Measurements from ENCODE around the gene GPT2.
A peak's percentile ranks its signal among the peaks of the same experiment; 100 is the strongest.

Gene GPT2

DNA sequence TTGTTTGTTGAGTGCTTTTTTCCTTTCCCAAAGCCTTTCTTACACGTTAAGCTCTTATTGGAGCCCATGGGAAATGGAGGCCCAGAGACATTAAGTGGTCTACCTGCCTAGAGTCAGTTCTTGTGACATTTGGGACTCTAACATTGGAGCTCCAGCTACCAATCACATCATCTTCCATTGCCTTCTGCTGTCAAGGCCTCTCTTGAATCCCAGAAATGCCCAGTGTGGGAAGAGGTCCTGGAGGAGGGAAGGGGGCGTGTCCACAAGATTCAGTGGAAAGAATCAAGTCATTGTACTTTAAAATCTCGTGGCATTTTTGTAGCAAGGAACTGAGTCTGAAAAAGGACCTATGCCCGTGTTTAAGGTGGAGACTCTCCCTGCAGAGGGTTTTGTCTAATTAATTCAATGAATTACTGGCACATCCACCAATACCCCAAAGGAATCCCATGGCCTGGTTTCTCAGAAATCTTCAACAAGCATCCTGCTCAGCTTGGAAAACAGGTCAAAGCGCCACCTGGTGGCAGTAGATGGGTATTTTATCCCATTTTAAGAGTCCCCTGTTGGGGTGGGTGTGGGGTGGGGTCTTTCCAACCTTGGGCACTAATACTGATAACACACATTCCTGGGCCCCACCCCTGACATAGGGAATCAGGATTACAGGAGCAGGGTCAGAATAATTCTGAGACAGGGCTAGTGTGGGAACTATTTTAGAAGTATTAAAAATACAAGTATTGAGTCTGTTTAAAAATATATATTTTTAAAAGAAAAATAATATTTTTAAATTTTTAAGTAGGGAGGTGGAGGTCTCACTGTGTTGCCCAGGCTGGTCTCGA lies 24.6 kb downstream of the GPT2 start:
- TF ChIP-seq, protein P1, sequence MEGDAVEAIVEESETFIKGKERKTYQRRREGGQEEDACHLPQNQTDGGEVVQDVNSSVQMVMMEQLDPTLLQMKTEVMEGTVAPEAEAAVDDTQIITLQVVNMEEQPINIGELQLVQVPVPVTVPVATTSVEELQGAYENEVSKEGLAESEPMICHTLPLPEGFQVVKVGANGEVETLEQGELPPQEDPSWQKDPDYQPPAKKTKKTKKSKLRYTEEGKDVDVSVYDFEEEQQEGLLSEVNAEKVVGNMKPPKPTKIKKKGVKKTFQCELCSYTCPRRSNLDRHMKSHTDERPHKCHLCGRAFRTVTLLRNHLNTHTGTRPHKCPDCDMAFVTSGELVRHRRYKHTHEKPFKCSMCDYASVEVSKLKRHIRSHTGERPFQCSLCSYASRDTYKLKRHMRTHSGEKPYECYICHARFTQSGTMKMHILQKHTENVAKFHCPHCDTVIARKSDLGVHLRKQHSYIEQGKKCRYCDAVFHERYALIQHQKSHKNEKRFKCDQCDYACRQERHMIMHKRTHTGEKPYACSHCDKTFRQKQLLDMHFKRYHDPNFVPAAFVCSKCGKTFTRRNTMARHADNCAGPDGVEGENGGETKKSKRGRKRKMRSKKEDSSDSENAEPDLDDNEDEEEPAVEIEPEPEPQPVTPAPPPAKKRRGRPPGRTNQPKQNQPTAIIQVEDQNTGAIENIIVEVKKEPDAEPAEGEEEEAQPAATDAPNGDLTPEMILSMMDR (IDR thresholded peaks at IDR 0.05; ENCODE audit: low read depth, low read length): peak; percentile 44
- no peak overlapping the region for H3K4me3 ChIP-seq (ENCODE audit: low read depth, low read length)

DNA sequence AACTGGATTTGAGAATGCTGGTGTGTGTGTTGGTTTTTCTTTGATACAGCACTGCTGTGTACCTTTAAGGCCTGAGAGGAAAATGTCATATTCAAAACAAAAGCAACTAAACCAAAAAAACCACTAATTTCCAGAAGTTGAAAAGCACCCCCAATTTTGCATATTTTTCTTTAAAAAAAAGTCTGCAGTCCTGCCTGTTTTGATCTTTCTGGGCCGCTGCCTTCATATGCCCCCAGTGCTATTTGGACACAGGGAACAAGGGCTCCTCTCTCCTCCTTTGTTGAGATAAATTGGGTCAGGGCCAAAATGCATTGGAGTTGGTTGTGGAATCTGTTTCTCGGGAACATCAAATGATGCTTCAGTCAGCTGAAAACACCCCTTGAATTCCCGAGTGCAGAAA lies 26.9 kb downstream of the GPT2 start:
- H3K4me3 ChIP-seq (ENCODE audit: low read depth, low read length): no peak overlapping the region
- TF ChIP-seq, protein P1 (IDR thresholded peaks at IDR 0.05; ENCODE audit: low read depth, low read length): no peak

DNA sequence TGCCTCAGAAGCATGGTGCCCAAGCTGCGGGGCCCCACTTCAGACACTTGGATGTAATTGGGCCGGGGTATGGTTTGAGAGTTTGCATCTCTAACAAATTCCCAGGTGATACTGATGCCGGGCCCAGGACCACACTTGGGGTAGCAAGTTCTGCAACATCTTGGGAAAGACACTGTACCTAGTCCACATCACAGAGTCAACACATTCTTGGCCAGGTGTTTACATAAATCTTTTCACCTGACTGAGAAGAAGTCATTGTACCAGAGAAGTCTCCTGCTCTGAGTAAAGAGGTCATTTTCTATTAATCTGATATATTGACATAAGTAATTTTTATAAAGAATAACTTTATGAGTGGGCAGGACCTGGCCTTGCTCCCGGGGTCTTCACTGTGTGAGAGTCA lies 27.5 kb downstream of the GPT2 start:
- H3K4me3 ChIP-seq (ENCODE audit: low read depth, low read length): no peak overlapping the region
- TF ChIP-seq, protein P1 (IDR thresholded peaks at IDR 0.05; ENCODE audit: low read depth, low read length): no peak

DNA sequence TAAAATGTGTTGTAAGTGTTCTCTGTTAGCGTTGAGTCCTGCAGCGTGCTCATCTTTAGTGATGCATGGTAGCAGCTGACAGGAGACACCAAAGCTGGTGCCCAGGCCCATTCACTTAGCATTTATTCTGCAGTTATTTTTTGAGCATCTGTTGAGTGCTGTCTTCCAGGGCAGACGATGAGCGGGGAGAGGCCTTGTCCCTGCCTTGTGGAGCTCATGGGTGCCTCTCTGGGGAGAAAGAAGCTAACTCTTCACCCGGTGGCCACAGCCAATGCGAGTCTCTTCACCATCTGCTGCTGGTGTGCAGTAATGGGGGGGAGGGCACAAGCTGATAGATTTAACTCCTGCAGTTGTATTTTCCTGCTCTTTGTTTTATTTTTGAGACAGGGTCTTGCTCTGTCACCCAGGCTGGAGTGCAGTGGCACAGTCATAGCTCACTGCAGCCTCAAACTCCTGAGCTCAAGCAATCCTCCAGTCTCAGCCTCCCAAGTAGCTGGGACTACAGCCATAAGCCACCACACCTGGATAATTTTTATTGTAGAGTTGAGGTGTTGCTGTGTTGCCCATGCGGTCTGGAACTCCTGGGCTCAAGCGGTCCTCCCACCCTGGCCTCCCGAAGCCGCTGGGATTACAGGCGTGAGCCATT lies 30.5 kb downstream of the GPT2 start:
- TF ChIP-seq, protein P1 (IDR thresholded peaks at IDR 0.05; ENCODE audit: low read depth, low read length): no peak
- H3K4me3 ChIP-seq (ENCODE audit: low read depth, low read length): no peak overlapping the region

DNA sequence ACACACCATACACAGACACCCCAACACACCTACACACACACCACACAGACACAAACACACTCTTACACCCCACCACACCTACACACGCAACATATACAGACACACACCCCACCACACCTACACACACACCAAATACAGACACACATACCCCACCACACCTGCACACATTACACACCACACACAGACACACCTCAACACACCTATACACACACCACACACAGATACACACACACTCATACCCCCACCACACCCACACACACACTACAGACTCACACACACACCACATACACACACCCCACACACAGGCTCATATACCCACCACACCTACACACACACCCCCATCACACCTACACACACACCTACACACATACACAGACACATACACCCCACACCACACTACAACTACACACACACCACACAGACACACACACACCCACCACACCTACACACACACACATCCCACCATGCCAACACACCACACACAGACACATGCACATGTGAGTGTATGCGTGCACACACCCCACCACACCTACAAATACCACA lies 31.4 kb downstream of the GPT2 start:
- H3K4me3 ChIP-seq (ENCODE audit: low read depth, low read length): no peak overlapping the region
- TF ChIP-seq, protein P1 (IDR thresholded peaks at IDR 0.05; ENCODE audit: low read depth, low read length): no peak

DNA sequence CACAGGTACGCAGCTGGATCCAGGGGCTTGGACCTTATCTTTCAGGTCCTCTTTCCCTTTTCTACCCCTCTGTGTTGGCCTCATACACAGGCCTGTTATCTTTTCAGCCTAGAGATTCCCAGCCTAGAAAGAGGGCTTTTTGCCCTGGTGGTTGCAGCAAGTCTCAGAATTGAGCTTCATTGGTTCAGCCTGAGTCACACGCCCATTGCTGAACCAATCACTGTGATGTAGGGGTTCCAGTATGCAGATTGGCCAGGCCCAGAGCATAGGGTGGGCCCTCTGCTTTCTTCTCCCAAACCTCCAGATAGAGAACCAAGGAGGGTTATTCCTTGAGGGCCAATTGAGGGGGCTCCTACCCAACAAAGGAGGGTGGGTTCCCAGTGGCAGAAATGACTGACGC lies 32.8 kb downstream of the GPT2 start:
- TF ChIP-seq, protein P1 (IDR thresholded peaks at IDR 0.05; ENCODE audit: low read depth, low read length): no peak
- H3K4me3 ChIP-seq (ENCODE audit: low read depth, low read length): no peak overlapping the region

DNA sequence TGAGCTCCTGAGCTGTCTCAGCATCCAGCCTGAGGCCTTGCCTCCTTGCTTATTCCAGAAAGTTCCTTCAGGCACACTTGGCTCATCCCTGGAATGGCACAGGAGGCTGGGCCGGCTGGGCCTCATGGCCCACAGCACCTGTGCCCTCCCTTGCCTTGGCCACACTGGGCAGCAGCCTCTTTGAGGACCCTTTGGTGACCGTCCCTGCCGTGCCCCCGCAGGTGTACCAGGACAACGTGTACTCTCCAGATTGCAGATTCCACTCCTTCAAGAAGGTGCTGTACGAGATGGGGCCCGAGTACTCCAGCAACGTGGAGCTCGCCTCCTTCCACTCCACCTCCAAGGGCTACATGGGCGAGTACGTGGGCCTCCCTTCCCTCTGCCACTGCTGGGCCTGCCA lies 34.2 kb downstream of the GPT2 start:
- TF ChIP-seq, protein P1 (IDR thresholded peaks at IDR 0.05; ENCODE audit: low read depth, low read length): no peak
- no peak overlapping the region for H3K4me3 ChIP-seq (ENCODE audit: low read depth, low read length)
